OCI-LY1 (cell line): ENCODE measurements around the gene NUP214.

ENCODE experiments used
- CTCF ChIP-seq: fragments of 200-600 bp; sonication (generic), shearing (Covaris generic); IDR thresholded peaks from 2 replicates; pipeline ENCODE4 v1.5.1; 2017; ENCODE audit warnings: mild to moderate bottlenecking, antibody characterized with exemption, low read length, moderate library complexity, mixed read lengths
- EZH2 ChIP-seq: fragments of 200-600 bp; sonication (generic), shearing (Covaris generic); IDR thresholded peaks from 2 replicates; pipeline ENCODE4 v1.8.0; 2017; ENCODE audit warnings: borderline replicate concordance, mixed run types, mild to moderate bottlenecking, antibody characterized with exemption, low read length, moderate library complexity, mixed read lengths

- TF ChIP-seq CTCF = no peak
- TF ChIP-seq EZH2 = no peak
Measured at GRCh38 chr9:131252120-131252519, 126.7 kb downstream of the NUP214 start.
